CD4-positive, alpha-beta T cell treated with Interleukin-15 for 1 hour (primary cell): ENCODE data around the gene ROBO4.

ENCODE experiments used
- DNase-seq: peaks from one replicate; pipeline ENCODE4 v3.0.0-alpha.2; 2020

The ROBO4 gene

GRCh38 chr11:124869856-124870387 is 27.7 kb downstream of the ROBO4 start:
- DNase-seq, result no peak

- DNase-seq, result no peak
Observed at GRCh38 chr11:124869331-124869730, 28.3 kb downstream of the ROBO4 start.

GRCh38 chr11:124868331-124869274 is 29.1 kb downstream of the ROBO4 start:
- no peak for DNase-seq

- DNase-seq, result no peak
Observed at GRCh38 chr11:124867700-124868099, 30.0 kb downstream of the ROBO4 start.

- DNase-seq, result peak; percentile 32
Observed at GRCh38 chr11:124865902-124866851, 31.5 kb downstream of the ROBO4 start.

- DNase-seq, result no peak
Observed at GRCh38 chr11:124865181-124865901, 32.3 kb downstream of the ROBO4 start, which contains the start of gene ROBO3. Gene ROBO3 (plus strand): TSS chr11:124865432. CDS start chr11:124865578, 146 bp downstream.

- no peak for DNase-seq
Observed at GRCh38 chr11:124864892-124865180, 32.8 kb downstream of the ROBO4 start.

GRCh38 chr11:124864176-124864891 is 33.3 kb downstream of the ROBO4 start:
- DNase-seq, result no peak

- no peak for DNase-seq
Observed at GRCh38 chr11:124863826-124864165, 33.9 kb downstream of the ROBO4 start.

GRCh38 chr11:124863137-124863825 is 34.4 kb downstream of the ROBO4 start:
- DNase-seq, result no peak

- DNase-seq, result no peak
Observed at GRCh38 chr11:124861670-124862069, 36.0 kb downstream of the ROBO4 start.

GRCh38 chr11:124859171-124859570 is 38.5 kb downstream of the ROBO4 start:
- DNase-seq, result no peak

GRCh38 chr11:124846070-124846673 is 51.5 kb downstream of the ROBO4 start:
- DNase-seq, result no peak

- no peak for DNase-seq
Observed at GRCh38 chr11:124844664-124845079, 53.0 kb downstream of the ROBO4 start.

GRCh38 chr11:124843616-124843910 is 54.1 kb downstream of the ROBO4 start:
- no peak for DNase-seq

- DNase-seq, result no peak
Observed at GRCh38 chr11:124842305-124842704, 55.4 kb downstream of the ROBO4 start.

- DNase-seq, result no peak
Observed at GRCh38 chr11:124841840-124842239, 55.8 kb downstream of the ROBO4 start.

GRCh38 chr11:124841201-124841600 is 56.5 kb downstream of the ROBO4 start:
- no peak for DNase-seq

- DNase-seq, result no peak
Observed at GRCh38 chr11:124840666-124841065, 57.0 kb downstream of the ROBO4 start.

GRCh38 chr11:124839972-124840621 is 57.6 kb downstream of the ROBO4 start:
- no peak for DNase-seq
